ENCODE data around the gene TEDDM1.
"Not testable (repeated sequence)": the region's sequence is repeated elsewhere in the genome, so short reads cannot be mapped to it uniquely, and the experiment has no call there.

DNA sequence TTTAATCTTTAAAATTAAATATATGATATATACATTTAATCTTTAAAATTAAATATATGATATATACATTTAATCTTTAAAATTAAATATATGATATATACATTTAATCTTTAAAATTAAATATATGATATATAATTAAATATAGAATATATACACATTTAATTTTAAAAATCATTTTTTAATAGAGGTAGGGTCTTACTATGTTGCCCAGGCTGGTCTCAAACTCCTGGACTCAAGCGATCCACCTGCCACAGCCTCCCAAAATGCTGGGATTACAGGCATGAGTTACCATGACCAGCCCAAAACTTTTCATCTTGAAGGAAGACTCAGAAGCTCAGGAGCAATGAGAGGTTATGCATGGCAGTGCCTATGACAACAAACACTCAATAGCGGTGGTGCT, 46.7 kb upstream of the TEDDM1 start:
- TF ChIP-seq, protein P1, sequence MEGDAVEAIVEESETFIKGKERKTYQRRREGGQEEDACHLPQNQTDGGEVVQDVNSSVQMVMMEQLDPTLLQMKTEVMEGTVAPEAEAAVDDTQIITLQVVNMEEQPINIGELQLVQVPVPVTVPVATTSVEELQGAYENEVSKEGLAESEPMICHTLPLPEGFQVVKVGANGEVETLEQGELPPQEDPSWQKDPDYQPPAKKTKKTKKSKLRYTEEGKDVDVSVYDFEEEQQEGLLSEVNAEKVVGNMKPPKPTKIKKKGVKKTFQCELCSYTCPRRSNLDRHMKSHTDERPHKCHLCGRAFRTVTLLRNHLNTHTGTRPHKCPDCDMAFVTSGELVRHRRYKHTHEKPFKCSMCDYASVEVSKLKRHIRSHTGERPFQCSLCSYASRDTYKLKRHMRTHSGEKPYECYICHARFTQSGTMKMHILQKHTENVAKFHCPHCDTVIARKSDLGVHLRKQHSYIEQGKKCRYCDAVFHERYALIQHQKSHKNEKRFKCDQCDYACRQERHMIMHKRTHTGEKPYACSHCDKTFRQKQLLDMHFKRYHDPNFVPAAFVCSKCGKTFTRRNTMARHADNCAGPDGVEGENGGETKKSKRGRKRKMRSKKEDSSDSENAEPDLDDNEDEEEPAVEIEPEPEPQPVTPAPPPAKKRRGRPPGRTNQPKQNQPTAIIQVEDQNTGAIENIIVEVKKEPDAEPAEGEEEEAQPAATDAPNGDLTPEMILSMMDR (IDR thresholded peaks at IDR 0.05; ENCODE audit: low read length) = not testable (repeated sequence)
- TF ChIP-seq EZH2 (IDR thresholded peaks at IDR 0.05; ENCODE audit: borderline replicate concordance, low read length) = not testable (repeated sequence)
